Subcutaneous abdominal adipose tissue (tissue), 5 donors: ENCODE results near the gene CDA.

ENCODE experiments used
- H3K27ac ChIP-seq: one replicate; pipeline ENCODE4 v1.7.0; 2013; ENCODE audit warnings: low read depth, mild to moderate bottlenecking, inconsistent platforms, low read length, moderate library complexity
- H3K27me3 ChIP-seq, 5 donors: one replicate each; pipeline ENCODE4 v1.7.0; 2013; ENCODE audit warnings: low read length in 5 of 5, inconsistent platforms in 1 of 5; ENCODE audit not compliant: control insufficient read depth in 5 of 5, insufficient read depth in 4 of 5
- H3K36me3 ChIP-seq, 5 donors: one replicate each; pipeline ENCODE4 v1.7.0; 2013; ENCODE audit warnings: low read length in 5 of 5; ENCODE audit not compliant: control insufficient read depth in 5 of 5, insufficient read depth in 5 of 5
- H3K4me1 ChIP-seq, 5 donors: one replicate each; pipeline ENCODE4 v1.7.0; 2013; ENCODE audit warnings: low read length in 5 of 5, mild to moderate bottlenecking in 3 of 5, moderate library complexity in 1 of 5; ENCODE audit not compliant: control insufficient read depth in 5 of 5, insufficient read depth in 5 of 5
- H3K4me3 ChIP-seq, 5 donors: one replicate each; pipeline ENCODE4 v1.7.0; 2013; ENCODE audit warnings: low read length in 5 of 5, low read depth in 1 of 5
- H3K9ac ChIP-seq, 5 donors: one replicate each; pipeline ENCODE4 v1.7.0; 2013; ENCODE audit warnings: low read length in 5 of 5, mild to moderate bottlenecking in 4 of 5, moderate library complexity in 3 of 5
- H3K9me3 ChIP-seq, 5 donors: one replicate each; pipeline ENCODE4 v1.7.0; 2013; ENCODE audit warnings: low read length in 5 of 5; ENCODE audit not compliant: control insufficient read depth in 5 of 5
- donor health status: healthy.
- donor health status: healthy.
- donor health status: healthy.
- donor health status: healthy.
- donor health status: healthy.

Gene CDA

DNA sequence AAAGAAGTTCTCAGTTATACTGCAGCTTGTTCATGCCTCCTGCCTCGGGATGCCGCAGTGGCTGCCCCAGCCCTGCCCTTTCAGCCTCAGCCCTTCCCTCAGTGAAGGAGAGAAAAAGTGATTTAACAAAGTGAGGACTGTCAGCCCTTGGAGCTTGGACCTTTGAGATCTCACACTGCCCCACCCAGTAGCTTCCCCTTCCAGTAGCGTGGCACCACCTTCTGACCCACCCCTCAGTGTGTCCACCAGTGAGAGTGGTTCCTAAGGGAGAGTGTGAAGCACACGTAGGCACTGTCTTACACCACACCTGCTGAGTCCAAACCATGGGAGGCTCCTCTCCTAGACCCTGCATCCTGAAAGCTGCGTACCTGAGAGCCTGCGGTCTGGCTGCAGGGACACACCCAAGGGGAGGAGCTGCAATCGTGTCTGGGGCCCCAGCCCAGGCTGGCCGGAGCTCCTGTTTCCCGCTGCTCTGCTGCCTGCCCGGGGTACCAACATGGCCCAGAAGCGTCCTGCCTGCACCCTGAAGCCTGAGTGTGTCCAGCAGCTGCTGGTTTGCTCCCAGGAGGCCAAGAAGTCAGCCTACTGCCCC, at the start of gene CDA:
TSS of gene CDA (plus strand) at position 464 of the 592 bp plus-strand sequence. CDS start at position 497, 33 bp downstream.
- peaks cover 6 to 30% (median 26%) of the 10 kb centered on the region in 5 donors for H3K27me3 ChIP-seq
- peak within 1 kb of the TSS in 3 of 5 donors; percentile 12 to 56 (median 26) for H3K9ac ChIP-seq
- no peaks in the 10 kb centered on the region for H3K36me3 ChIP-seq
- peaks cover 0 to 3% (median 0%) of the 10 kb centered on the region in 5 donors for H3K9me3 ChIP-seq
- peak within 1 kb of the TSS; percentile 1 to 57 (median 45) for H3K4me3 ChIP-seq
- H3K27ac ChIP-seq: no peak within 1 kb of the TSS
- H3K4me1 ChIP-seq: peaks cover 9 to 28% (median 22%) of the 10 kb centered on the region in 5 donors

DNA sequence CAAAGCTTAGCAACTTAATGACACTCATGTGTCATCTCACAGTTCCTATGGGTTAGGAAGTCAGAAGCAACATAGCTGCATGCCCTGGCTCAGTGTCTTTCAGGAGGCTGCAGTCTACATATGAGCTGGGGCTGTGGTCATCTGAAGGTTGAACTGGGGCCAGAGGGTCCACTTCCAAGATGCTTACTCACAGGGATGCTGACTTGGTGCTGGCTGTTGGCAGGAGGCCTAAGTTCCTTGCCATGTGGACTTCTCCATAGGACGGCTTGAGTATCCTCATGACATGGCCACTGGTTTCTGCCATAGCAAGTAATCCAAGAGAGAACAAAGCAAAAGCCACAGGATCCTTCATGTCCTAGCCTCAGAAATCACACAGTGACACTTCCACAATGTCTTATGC, 48.6 kb upstream of the CDA start:
- Histone ChIP-seq H3K4me3 (no peak overlapping the region), H3K9me3 (no peaks in the 10 kb centered on the region), H3K4me1 (no peaks in the 10 kb centered on the region), H3K27me3 (peaks cover 2 to 14% (median 9%) of the 10 kb centered on the region in 5 donors), H3K27ac (no peak overlapping the region), H3K36me3 (no peaks in the 10 kb centered on the region), H3K9ac (no peak overlapping the region)

DNA sequence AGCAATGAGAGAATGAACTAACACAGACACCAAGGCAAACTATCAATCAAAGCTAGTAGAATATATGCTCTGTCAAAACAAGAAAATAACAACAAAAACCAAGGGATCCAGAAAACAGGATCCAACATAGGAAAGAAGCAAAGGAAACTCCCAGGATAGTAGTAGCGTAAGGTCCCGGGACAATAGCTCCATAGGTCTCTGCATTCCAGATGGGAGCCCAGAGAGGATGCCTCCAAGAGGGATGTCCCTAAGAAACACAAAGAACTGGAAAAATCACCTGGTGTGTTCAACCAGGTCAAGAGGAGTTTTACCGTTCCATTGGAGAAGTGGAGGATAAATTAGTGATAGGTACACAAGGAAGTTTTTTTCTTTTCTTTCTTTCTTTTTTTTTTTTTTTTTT, 42.3 kb upstream of the CDA start:
- no peaks in the 10 kb centered on the region for H3K36me3 ChIP-seq
- no peak overlapping the region for H3K9ac ChIP-seq
- no peak overlapping the region for H3K4me3 ChIP-seq
- H3K9me3 ChIP-seq: no peaks in the 10 kb centered on the region
- H3K4me1 ChIP-seq: peaks cover 0 to 5% (median 3%) of the 10 kb centered on the region in 5 donors
- H3K27me3 ChIP-seq: peaks cover 8 to 18% (median 14%) of the 10 kb centered on the region in 5 donors
- H3K27ac ChIP-seq: no peak overlapping the region

- Histone ChIP-seq H3K36me3 (no peaks in the 10 kb centered on the region), H3K27ac (no peak overlapping the region), H3K27me3 (peaks cover 31 to 46% (median 44%) of the 10 kb centered on the region in 5 donors), H3K9me3 (no peaks in the 10 kb centered on the region), H3K4me1 (peaks cover 2 to 32% (median 26%) of the 10 kb centered on the region in 5 donors), H3K4me3 (no peak overlapping the region), H3K9ac (no peak overlapping the region)
Observed at GRCh38 chr1:20551161-20551560, 37.7 kb upstream of the CDA start.

GRCh38 chr1:20551945-20552727, 36.8 kb upstream of the CDA start, which contains the start of gene FAM43B:
Gene FAM43B, plus strand, starts transcription at chr1:20552573. Its CDS starts 401 bp downstream, at chr1:20552974.
- Histone ChIP-seq H3K36me3 (no peaks in the 10 kb centered on the region), H3K27ac (no peak within 1 kb of the TSS), H3K4me1 (peaks cover 2 to 32% (median 26%) of the 10 kb centered on the region in 5 donors), H3K27me3 (peaks cover 31 to 49% (median 44%) of the 10 kb centered on the region in 5 donors), H3K9ac (no peak within 1 kb of the TSS), H3K4me3 (peak within 1 kb of the TSS in 4 of 5 donors; percentile 47 to 58 (median 56)), H3K9me3 (no peaks in the 10 kb centered on the region)

DNA sequence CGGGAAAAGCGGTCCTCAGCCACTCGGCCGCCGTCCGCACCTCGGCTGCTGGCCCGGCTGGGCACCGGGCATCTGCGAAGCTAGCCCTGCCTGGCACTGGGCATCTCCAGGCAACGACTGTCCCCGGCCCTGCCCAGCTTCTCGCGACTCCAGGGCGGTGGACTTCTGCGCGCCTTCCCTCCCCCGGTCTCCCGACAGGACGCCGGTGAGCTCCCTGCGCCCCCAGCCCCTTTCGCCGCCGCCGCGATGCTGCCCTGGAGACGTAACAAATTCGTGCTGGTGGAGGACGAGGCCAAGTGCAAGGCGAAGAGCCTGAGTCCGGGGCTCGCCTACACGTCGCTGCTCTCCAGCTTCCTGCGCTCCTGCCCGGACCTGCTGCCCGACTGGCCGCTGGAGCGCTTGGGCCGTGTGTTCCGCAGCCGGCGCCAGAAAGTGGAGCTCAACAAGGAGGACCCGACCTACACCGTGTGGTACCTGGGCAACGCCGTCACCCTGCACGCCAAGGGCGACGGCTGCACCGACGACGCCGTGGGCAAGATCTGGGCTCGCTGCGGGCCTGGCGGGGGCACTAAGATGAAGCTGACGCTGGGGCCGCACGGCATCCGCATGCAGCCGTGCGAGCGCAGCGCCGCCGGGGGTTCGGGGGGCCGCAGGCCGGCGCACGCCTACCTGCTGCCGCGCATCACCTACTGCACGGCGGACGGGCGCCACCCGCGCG, 36.0 kb upstream of the CDA start:
- H3K9ac ChIP-seq: no peak overlapping the region
- no peaks in the 10 kb centered on the region for H3K9me3 ChIP-seq
- no peak overlapping the region for H3K27ac ChIP-seq
- H3K4me1 ChIP-seq: peaks cover 2 to 32% (median 26%) of the 10 kb centered on the region in 5 donors
- H3K4me3 ChIP-seq: peak overlapping the region in 4 of 5 donors; percentile 40 to 58 (median 56)
- peaks cover 31 to 49% (median 44%) of the 10 kb centered on the region in 5 donors for H3K27me3 ChIP-seq
- H3K36me3 ChIP-seq: no peaks in the 10 kb centered on the region

DNA sequence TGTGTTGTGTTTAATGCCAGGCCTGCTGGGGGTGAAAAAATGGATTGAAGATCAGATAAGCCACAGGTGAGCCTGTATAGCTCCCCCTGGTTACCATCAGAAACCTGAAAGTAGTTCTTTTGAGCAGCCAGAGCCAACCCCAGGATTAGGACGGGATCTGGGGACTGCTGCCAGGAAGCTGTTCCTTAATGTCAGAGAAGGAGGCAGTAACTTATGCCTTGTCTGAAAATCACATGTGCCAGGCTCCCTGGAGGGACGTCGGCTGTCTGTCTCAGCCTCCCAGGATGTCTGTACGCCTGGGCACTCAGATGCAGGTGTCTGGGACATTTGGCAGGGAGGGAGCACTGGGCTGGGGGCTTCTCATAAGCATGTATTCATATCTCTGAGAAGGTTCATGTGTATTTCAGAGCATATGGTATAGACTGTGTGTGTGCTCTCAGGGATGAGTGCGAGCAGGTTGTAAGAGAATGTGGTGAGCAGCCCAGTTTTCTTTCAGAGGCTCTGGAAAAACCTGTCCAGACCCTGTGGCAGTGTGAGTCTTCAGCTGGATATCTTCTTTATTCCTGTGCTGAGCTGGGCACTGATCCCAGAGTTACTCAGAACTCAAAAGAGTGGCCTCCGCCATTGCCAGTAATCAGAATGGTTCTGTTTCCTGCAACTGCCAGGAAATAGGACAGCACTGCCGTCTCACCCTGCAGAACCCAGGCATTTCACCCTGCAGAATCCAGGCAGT, 33.7 kb upstream of the CDA start:
- H3K27me3 ChIP-seq: peaks cover 31 to 55% (median 41%) of the 10 kb centered on the region in 5 donors
- no peaks in the 10 kb centered on the region for H3K36me3 ChIP-seq
- no peak overlapping the region for H3K4me3 ChIP-seq
- H3K9ac ChIP-seq: no peak overlapping the region
- no peak overlapping the region for H3K27ac ChIP-seq
- H3K9me3 ChIP-seq: no peaks in the 10 kb centered on the region
- peaks cover 2 to 39% (median 26%) of the 10 kb centered on the region in 5 donors for H3K4me1 ChIP-seq

DNA sequence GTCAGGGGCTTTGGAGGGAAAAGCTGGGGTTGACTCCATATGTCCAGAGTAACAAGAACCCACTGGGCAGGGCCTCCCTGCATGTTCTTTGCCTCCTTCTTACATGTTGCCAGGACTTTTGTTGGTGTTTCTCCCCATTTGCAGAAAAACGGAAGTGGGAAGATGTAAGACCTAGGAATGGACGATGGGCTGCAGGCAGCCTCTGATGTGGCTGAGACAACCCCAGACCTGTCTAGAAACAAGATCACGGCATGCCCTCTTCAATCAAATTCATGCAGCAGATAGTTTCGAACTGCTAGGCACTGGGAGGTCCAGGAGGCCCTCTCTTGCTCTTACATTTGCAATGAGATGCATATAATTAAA, 33.2 kb upstream of the CDA start:
- Histone ChIP-seq H3K9me3 (no peaks in the 10 kb centered on the region), H3K9ac (no peak overlapping the region), H3K4me1 (peaks cover 2 to 39% (median 26%) of the 10 kb centered on the region in 5 donors), H3K27me3 (peaks cover 35 to 57% (median 39%) of the 10 kb centered on the region in 5 donors), H3K27ac (no peak overlapping the region), H3K36me3 (no peaks in the 10 kb centered on the region), H3K4me3 (no peak overlapping the region)

DNA sequence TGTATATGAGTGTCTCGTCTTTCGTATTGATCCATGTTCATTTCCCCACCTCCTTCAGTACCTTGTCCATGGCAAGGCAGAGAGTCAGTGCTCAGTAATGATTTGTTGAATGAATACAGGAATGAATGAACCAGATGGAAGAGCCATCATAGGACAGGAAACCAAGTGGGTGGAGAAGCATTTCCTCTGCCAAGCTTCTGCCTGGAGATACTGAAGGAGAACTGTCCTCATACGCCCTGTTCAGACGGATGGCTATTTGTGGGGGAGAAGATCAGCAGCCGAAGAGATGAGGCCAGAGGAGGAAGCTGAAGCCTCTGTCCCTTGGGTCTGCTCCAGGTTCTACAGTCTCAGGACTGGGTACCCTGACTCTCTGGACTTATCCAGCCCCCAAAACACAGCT, 30.7 kb upstream of the CDA start:
- H3K4me1 ChIP-seq: peaks cover 2 to 19% (median 12%) of the 10 kb centered on the region in 5 donors
- peaks cover 19 to 44% (median 26%) of the 10 kb centered on the region in 5 donors for H3K27me3 ChIP-seq
- no peak overlapping the region for H3K27ac ChIP-seq
- H3K4me3 ChIP-seq: no peak overlapping the region
- H3K9ac ChIP-seq: no peak overlapping the region
- no peaks in the 10 kb centered on the region for H3K36me3 ChIP-seq
- no peaks in the 10 kb centered on the region for H3K9me3 ChIP-seq
